ENCODE data around the gene CRYL1. TPM values are rescaled to one million over a fixed set of nuclear protein-coding genes. Genes with fewer than 3 reads are reported as not detected.

CRYL1 gene
- total RNA-seq, 1 donor from 2014 or later: 17.8 TPM

GRCh38 chr13:20426766-20427448 lies 98.8 kb downstream of the CRYL1 start:
- DNase-seq (ENCODE audit: low spot score): no peak

- DNase-seq (ENCODE audit: low spot score): peak; percentile 48
These were observed 99.8 kb downstream of the CRYL1 start for GRCh38 chr13:20425819-20426219.

- no peak for DNase-seq (ENCODE audit: low spot score)
These were observed 100.7 kb downstream of the CRYL1 start for GRCh38 chr13:20424949-20425348.

- no peak for DNase-seq (ENCODE audit: low spot score)
These were observed 101.2 kb downstream of the CRYL1 start for GRCh38 chr13:20424559-20424852.

GRCh38 chr13:20422362-20422761 lies 103.3 kb downstream of the CRYL1 start:
- DNase-seq (ENCODE audit: low spot score): no peak

- no peak for DNase-seq (ENCODE audit: low spot score)
These were observed 104.7 kb downstream of the CRYL1 start for GRCh38 chr13:20420938-20421337.

- DNase-seq (ENCODE audit: low spot score): no peak
These were observed 106.7 kb downstream of the CRYL1 start for GRCh38 chr13:20418953-20419352.

- no peak for DNase-seq (ENCODE audit: low spot score)
These were observed 109.4 kb downstream of the CRYL1 start for GRCh38 chr13:20416223-20416745.

- DNase-seq (ENCODE audit: low spot score): no peak
These were observed 110.0 kb downstream of the CRYL1 start for GRCh38 chr13:20415694-20416107.

GRCh38 chr13:20415306-20415679 lies 110.4 kb downstream of the CRYL1 start:
- DNase-seq (ENCODE audit: low spot score): no peak

- DNase-seq (ENCODE audit: low spot score): peak; percentile 62
These were observed 110.9 kb downstream of the CRYL1 start for GRCh38 chr13:20414546-20415305.

GRCh38 chr13:20412691-20413355 lies 112.8 kb downstream of the CRYL1 start:
- DNase-seq (ENCODE audit: low spot score): peak; percentile 64

GRCh38 chr13:20411638-20412342 lies 113.9 kb downstream of the CRYL1 start:
- no peak for DNase-seq (ENCODE audit: low spot score)

- no peak for DNase-seq (ENCODE audit: low spot score)
These were observed 114.9 kb downstream of the CRYL1 start for GRCh38 chr13:20410726-20411125.

- no peak for DNase-seq (ENCODE audit: low spot score)
These were observed 117.5 kb downstream of the CRYL1 start for GRCh38 chr13:20408181-20408580.

GRCh38 chr13:20407759-20408158 lies 117.9 kb downstream of the CRYL1 start:
- no peak for DNase-seq (ENCODE audit: low spot score)

GRCh38 chr13:20405691-20406090 lies 120.0 kb downstream of the CRYL1 start:
- DNase-seq (ENCODE audit: low spot score): peak; percentile 73

GRCh38 chr13:20404488-20405222 lies 121.0 kb downstream of the CRYL1 start:
- DNase-seq (ENCODE audit: low spot score): no peak

- no peak for DNase-seq (ENCODE audit: low spot score)
These were observed 121.8 kb downstream of the CRYL1 start for GRCh38 chr13:20403826-20404225.

- DNase-seq (ENCODE audit: low spot score): no peak
These were observed 122.8 kb downstream of the CRYL1 start for GRCh38 chr13:20402881-20403280.

Data from umbilical cord (tissue), 2 donors.